Fibroblast of the aortic adventitia (primary cell): ENCODE measurements around the gene STBD1. TPM values are rescaled to one million over a fixed set of nuclear protein-coding genes. Genes with fewer than 3 reads are reported as not detected.
"Not testable (repeated sequence)": the region's sequence is repeated elsewhere in the genome, so short reads cannot be mapped to it uniquely, and the experiment has no call there.

ENCODE experiments used
- DNase-seq: peaks from one replicate; pipeline ENCODE4 v3.0.0-alpha.2; 2010; ENCODE audit warnings: low read depth
- H3K4me3 ChIP-seq: 2 replicates; pipeline ENCODE4 v1.5.1; 2011; ENCODE audit warnings: low read depth, mild to moderate bottlenecking, control low read depth, low read length, moderate library complexity
- CTCF ChIP-seq: IDR thresholded peaks from 2 replicates; pipeline ENCODE4 v1.5.1; 2011; ENCODE audit warnings: mild to moderate bottlenecking, low read length, control low read depth, inconsistent platforms; ENCODE audit not compliant: insufficient read depth
- small RNA-seq: library from RNA; depleted of rRNA; stranded (forward); fragments of <200 nt; gene quantifications from one replicate; pipeline ENCODE3, GENCODE V24; 2012
- total RNA-seq: library from RNA; depleted of rRNA; stranded (reverse); fragments of >200 nt; gene quantifications from 2 replicates; pipeline ENCODE4 v1.2.3, GENCODE V29; 2012; ENCODE audit warnings: low replicate concordance

Gene STBD1
- total RNA-seq, 1 donor = 3.6 TPM

- peak; percentile 82 for DNase-seq
- no peak overlapping the region for H3K4me3 ChIP-seq
- no peak for TF ChIP-seq CTCF
Measured at GRCh38 chr4:76341063-76341462, 34.5 kb downstream of the STBD1 start.

- no peak overlapping the region for H3K4me3 ChIP-seq
- TF ChIP-seq CTCF = no peak
- DNase-seq = no peak
Measured at GRCh38 chr4:76342191-76342590, 35.7 kb downstream of the STBD1 start.

GRCh38 chr4:76342803-76343202 is 36.3 kb downstream of the STBD1 start:
- no peak for TF ChIP-seq CTCF
- no peak overlapping the region for H3K4me3 ChIP-seq
- DNase-seq = no peak

- no peak for TF ChIP-seq CTCF
- no peak overlapping the region for H3K4me3 ChIP-seq
- DNase-seq = no peak
Measured at GRCh38 chr4:76354517-76355473, 48.3 kb downstream of the STBD1 start.

- no peak for TF ChIP-seq CTCF
Measured at GRCh38 chr4:76357981-76358380, 51.4 kb downstream of the STBD1 start.

GRCh38 chr4:76359881-76360466 is 53.4 kb downstream of the STBD1 start:
- H3K4me3 ChIP-seq, DNase-seq: not testable (repeated sequence)

More at GRCh38 chr4:76357981-76358380, 51.4 kb downstream of the STBD1 start:
- no peak for DNase-seq
- no peak overlapping the region for H3K4me3 ChIP-seq

Small RNA genes within 50 kb of the gene (small RNA-seq; reads per million reads assigned to genes)
- gene RNU6-1000P = not detected

Other genes with a start within 250 kb of the STBD1 start
- gene ART3, start 232.0 kb upstream of the STBD1 start, total RNA-seq = not detected in 2 replicates
- 28.2 and 64.4 TPM in 2 replicates for gene NUP54, start 158.3 kb upstream of the STBD1 start, total RNA-seq
- 114 and 184 TPM in 2 replicates for gene SCARB2, start 92.9 kb upstream of the STBD1 start, total RNA-seq
- 0.18 TPM in 1 of 2 replicates, not detected in the other for gene FAM47E, start 55.0 kb upstream of the STBD1 start, total RNA-seq
- gene CCDC158, start 114.4 kb downstream of the STBD1 start, total RNA-seq = 0.65 and 0.90 TPM in 2 replicates
- 1.6 and 18.0 TPM in 2 replicates for gene SHROOM3, start 128.5 kb downstream of the STBD1 start, total RNA-seq